HG03196 (cell line): ENCODE data around the gene SKIC8.

ENCODE experiments used
- ATAC-seq: cut with Tn5 transposase; IDR thresholded peaks from one replicate; pipeline ENCODE4 v1.9.1; 2021; ENCODE audit not compliant: unreplicated experiment

The SKIC8 gene

GRCh38 chr15:78322243-78322642, 22.8 kb upstream of the SKIC8 start:
- no peak for ATAC-seq

GRCh38 chr15:78321786-78322185, 22.4 kb upstream of the SKIC8 start:
- ATAC-seq: no peak

- ATAC-seq: no peak
Measured at GRCh38 chr15:78321041-78321570, 21.7 kb upstream of the SKIC8 start.

- no peak for ATAC-seq
Measured at GRCh38 chr15:78320183-78320582, 20.8 kb upstream of the SKIC8 start.

GRCh38 chr15:78319588-78319987, 20.2 kb upstream of the SKIC8 start:
- ATAC-seq: no peak

- ATAC-seq: no peak
Measured at GRCh38 chr15:78317145-78317836, 17.9 kb upstream of the SKIC8 start.

- ATAC-seq: no peak
Measured at GRCh38 chr15:78316283-78317083, 17.1 kb upstream of the SKIC8 start.

- no peak for ATAC-seq
Measured at GRCh38 chr15:78315686-78316282, 16.4 kb upstream of the SKIC8 start.

- ATAC-seq: no peak
Measured at GRCh38 chr15:78314181-78314581, 14.8 kb upstream of the SKIC8 start.

- ATAC-seq: no peak
Measured at GRCh38 chr15:78313383-78313782, 14.0 kb upstream of the SKIC8 start.

- no peak for ATAC-seq
Measured at GRCh38 chr15:78312957-78313356, 13.5 kb upstream of the SKIC8 start.

- no peak for ATAC-seq
Measured at GRCh38 chr15:78312536-78312935, 13.1 kb upstream of the SKIC8 start.

GRCh38 chr15:78311292-78311691, 11.9 kb upstream of the SKIC8 start:
- no peak for ATAC-seq

- no peak for ATAC-seq
Measured at GRCh38 chr15:78308422-78309032, 9.1 kb upstream of the SKIC8 start.

GRCh38 chr15:78307976-78308375, 8.6 kb upstream of the SKIC8 start:
- ATAC-seq: no peak

- ATAC-seq: no peak
Measured at GRCh38 chr15:78306176-78306774, 6.9 kb upstream of the SKIC8 start.

GRCh38 chr15:78304216-78305066, 5.0 kb upstream of the SKIC8 start:
- no peak for ATAC-seq

GRCh38 chr15:78302579-78303312, 3.3 kb upstream of the SKIC8 start:
- ATAC-seq: no peak

GRCh38 chr15:78301828-78302227, 2.4 kb upstream of the SKIC8 start:
- ATAC-seq: no peak
